ENCODE data around the gene SLC39A7.

SLC39A7 gene

GRCh38 chr6:33200219-33201146 is at the start of gene SLC39A7, which contains the start of gene RXRB:
TSS of gene SLC39A7 (plus strand) at chr6:33200867. CDS start at chr6:33201246, 379 bp downstream.
TSS of gene RXRB (minus strand) at chr6:33200665. CDS start at chr6:33200476, 189 bp downstream.
- DNase-seq, result peak; percentile 98

GRCh38 chr6:33151050-33151449 is 49.6 kb upstream of the SLC39A7 start:
- DNase-seq, result no peak

DNA sequence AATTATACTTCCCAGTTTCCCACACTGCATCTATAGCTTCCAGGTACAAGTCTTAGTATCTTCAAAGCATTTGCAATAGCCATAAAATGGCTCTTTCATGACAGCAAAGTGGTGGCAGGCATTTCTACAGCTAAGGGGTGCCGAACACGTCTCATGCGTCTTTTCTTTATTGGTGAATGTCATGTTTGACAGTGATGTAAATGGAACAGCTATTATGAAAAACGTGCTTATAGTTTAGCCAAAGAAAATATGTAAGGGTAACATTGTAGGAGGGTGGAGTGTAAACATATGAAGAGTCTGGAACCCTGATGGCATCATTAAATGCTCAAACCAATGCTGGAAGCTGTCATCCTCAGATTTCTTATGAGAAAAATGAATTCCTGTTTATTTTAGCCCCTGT is 46.3 kb upstream of the SLC39A7 start:
- no peak for DNase-seq

GRCh38 chr6:33156561-33156960 is 44.1 kb upstream of the SLC39A7 start:
- DNase-seq, result no peak

DNA sequence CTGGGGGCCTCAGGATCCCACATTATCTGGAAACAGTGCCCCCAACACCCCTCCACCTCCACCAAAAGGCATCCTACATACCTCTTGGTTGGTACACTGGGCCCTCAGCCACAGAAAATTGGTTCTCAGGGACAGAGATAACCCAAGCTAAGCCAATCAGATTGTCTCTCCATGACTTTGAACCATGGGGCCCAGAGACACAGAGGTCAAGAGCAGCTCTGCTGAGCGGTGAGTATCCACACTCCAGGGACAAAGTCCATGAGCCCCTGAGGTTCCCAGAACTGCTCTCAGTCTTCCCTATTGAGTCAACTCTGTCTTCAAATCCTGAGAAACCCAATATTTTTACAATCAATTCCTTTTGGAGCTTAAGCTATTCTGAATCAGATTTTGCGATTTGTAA is 43.7 kb upstream of the SLC39A7 start:
- DNase-seq, result no peak

DNA sequence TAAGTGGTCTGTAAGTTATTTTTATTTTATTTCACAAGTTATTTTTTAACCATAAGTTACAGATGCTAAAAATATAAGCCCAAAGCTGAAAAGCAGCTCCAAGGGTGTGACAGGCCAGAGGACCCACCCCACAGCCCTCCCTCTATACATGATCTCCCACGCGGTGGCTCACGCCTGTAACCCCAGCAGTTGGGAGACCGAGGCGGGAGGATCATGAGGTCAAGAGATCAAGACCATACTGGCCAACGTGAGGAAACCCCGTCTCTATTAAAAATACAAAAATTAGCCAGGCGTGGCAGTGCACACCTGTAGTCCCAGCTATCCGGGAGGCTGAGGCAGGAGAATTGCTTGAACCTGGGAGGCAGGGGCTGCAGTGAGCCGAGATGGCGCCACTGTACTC is 40.6 kb upstream of the SLC39A7 start:
- DNase-seq, result no peak

GRCh38 chr6:33160728-33161344 is 39.8 kb upstream of the SLC39A7 start:
- DNase-seq, result no peak

GRCh38 chr6:33161354-33162331 is 39.0 kb upstream of the SLC39A7 start:
- peak; percentile 95 for DNase-seq

DNA sequence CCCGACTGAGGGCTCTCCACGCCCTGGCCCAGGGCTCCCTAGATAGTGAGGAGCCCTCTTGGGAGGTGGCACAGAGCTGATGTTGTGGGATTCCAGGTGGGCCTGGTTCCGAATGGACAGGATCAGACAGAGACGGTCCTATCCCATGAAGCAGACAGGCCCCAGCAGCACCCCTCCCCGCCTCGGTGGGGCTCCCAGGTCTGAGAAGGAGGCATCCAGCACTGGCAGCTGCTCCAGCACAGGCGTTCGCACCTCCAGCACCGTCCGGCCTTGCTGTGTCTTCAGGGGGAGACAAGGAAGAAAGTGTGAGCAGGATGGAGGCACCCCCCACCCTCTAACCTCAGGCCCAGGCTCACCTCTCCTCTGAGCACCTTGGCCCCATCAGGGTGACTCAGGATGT is 37.1 kb upstream of the SLC39A7 start:
- no peak for DNase-seq

GRCh38 chr6:33164176-33164575 is 36.5 kb upstream of the SLC39A7 start:
- no peak for DNase-seq

GRCh38 chr6:33164665-33165373 is 35.8 kb upstream of the SLC39A7 start:
- no peak for DNase-seq

- DNase-seq, result no peak
Measured at GRCh38 chr6:33165581-33166258, 34.9 kb upstream of the SLC39A7 start.

- no peak for DNase-seq
Measured at GRCh38 chr6:33166363-33166762, 34.3 kb upstream of the SLC39A7 start.

DNA sequence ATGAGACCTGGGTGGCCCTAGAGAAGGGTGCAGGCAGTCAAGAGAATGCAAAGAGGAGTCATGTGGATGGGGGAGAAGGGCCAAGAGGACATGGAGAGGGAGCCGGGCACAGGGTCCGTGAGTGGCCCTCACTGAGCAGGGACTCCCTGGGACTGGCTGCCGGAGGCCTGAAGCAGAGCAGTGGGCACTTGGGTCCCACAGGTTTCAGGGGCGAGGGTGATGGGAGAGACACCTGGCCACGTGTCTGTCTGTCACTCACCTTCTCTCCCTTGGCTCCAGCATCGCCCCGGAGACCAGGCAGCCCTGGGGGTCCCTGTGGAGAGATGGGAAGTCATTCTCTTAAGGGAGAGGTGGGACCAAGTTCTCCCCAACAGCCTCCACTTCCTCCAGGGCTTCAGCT is 33.9 kb upstream of the SLC39A7 start:
- no peak for DNase-seq

DNA sequence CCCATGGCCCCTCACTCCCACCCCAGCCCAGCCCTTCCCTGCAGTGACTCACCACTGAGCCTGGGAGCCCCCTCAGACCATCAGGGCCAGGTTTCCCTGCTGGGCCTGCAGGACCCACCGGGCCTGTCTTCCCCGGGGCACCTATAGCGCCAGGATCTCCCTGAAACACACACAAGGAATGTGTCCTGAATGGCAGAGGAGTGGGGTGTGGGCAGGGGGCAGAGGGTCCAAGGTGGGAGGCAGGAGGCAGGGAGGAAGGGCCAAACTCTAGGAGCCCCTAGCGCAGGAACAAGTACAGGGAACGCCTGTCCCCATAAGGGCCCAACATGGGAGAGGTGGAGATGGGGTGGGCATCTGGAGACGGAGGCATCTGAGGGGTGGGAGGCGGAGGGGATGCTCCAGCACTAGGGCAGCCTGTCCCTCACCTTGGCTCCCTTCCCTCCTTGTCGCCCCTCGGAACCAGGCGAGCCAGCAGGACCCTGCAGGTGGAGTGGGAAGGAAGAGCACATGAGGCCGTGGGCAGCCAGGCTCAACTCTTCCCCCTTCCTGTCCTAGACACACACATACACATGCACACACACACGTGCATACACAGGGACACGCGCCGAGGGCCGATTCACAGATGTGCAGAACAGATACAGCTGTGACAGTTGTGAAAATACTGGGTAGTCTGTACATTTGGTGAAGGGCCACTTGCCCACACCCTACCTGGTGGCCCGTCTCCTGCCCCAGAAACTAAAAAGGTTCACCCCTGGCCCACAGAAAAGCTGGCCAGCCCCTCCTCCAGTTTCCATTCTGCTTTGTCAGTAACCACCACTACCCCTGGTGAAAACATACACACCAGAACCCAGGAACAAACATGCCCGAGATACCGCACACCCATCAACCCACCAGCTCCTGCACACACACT is 33.0 kb upstream of the SLC39A7 start:
- no peak for DNase-seq

GRCh38 chr6:33168284-33168601 is 32.4 kb upstream of the SLC39A7 start:
- DNase-seq, result no peak

- DNase-seq, result no peak
Measured at GRCh38 chr6:33168639-33169038, 32.0 kb upstream of the SLC39A7 start.

DNA sequence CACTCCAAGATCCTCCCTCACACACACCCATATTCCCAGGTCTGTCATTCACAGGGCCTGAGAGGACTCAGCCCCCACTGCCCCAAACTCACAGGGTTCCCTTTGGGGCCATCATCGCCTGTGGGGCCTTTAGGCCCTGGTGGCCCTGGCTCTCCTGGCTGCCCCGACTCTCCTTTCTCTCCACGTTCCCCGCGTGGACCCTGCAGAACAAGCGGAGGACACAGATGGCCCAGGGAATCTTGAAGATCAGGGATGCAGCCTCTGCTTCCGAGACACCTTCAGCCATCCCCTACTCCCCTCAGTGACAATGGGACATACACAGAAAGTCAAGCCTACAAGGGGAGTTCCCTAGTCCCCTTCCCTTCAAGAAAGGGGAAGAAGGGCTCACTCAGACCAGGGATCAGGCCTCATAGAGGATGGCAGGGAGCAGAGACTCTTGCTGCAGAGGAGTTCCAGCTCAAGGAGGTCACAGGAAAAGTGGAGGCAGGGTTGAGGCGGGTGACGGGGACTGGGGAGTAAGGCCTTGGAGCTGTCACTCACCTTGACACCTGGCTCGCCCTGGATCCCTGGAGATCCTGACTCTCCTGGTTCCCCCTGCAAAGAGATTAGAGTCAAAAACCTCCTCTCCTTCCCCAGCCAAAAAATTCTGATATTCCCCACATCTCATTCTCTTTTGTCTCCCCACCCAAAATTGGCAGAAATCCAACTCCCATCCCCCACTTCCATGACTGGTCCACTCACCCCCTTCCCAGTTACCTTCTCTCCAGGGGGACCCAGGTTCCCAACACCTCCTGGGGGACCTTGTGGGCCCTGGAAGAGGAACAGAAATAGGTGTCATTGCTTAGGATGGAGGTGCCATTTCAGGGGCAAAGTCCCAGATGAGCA is 31.1 kb upstream of the SLC39A7 start:
- DNase-seq, result no peak

GRCh38 chr6:33170176-33171015 is 30.3 kb upstream of the SLC39A7 start:
- no peak for DNase-seq
